GM13977 (cell line): ENCODE measurements around the gene TBC1D2.

ENCODE experiments used
- DNase-seq: peaks from one replicate; pipeline ENCODE4 v3.0.0; 2012; ENCODE audit warnings: low spot score
- CTCF ChIP-seq: IDR thresholded peaks from 2 replicates; pipeline ENCODE4 v1.5.1; 2012; ENCODE audit warnings: mild to moderate bottlenecking, control low read depth; ENCODE audit not compliant: insufficient read depth; ENCODE audit errors: extremely low read depth, missing control alignments
- in situ Hi-C: fragments of 300-500 bp; cut with MboI; formaldehyde crosslinking; loops from one replicate; pipeline ENCODE4 v1.12.0; 2022; ENCODE audit warnings: low sequenced_read_pairs, low pct_unique_long_range_greater_than_20kb, mixed read lengths, inconsistent platforms; ENCODE audit not compliant: unreplicated experiment

TBC1D2 gene

GRCh38 chr9:98255578-98256296 lies at the start of gene TBC1D2:
Gene TBC1D2, minus strand, starts transcription at chr9:98255649. Its CDS starts 108 bp downstream, at chr9:98255541.
- DNase-seq, result peak; percentile 96
- peak; percentile 9 for TF ChIP-seq CTCF
- in situ Hi-C loops, result loop anchor here (25.0 kb wide), 1 partner anchor 318 kb away; the partner anchor contains the start of gene HEMGN

- TF ChIP-seq CTCF, result no peak
- no peak for DNase-seq
- in situ Hi-C loops, result no loop called here
Observed at GRCh38 chr9:98304381-98304780, 48.9 kb upstream of the TBC1D2 start.

- DNase-seq, result no peak
- in situ Hi-C loops, result no loop called here
- TF ChIP-seq CTCF, result no peak
Observed at GRCh38 chr9:98303633-98304125, 48.2 kb upstream of the TBC1D2 start.

- in situ Hi-C loops, result no loop called here
- no peak for TF ChIP-seq CTCF
Observed at GRCh38 chr9:98302938-98303632, 47.6 kb upstream of the TBC1D2 start.

GRCh38 chr9:98302150-98302549 lies 46.7 kb upstream of the TBC1D2 start:
- in situ Hi-C loops, result no loop called here
- TF ChIP-seq CTCF, result no peak

More at GRCh38 chr9:98302938-98303632, 47.6 kb upstream of the TBC1D2 start:
- DNase-seq, result no peak

GRCh38 chr9:98300611-98301010 lies 45.2 kb upstream of the TBC1D2 start:
- in situ Hi-C loops, result no loop called here
- no peak for DNase-seq
- TF ChIP-seq CTCF, result no peak

More at GRCh38 chr9:98302150-98302549, 46.7 kb upstream of the TBC1D2 start:
- DNase-seq, result no peak
